Choroid plexus epithelial cell (primary cell): ENCODE data around the gene TMEM11.
A peak's percentile ranks its signal among the peaks of the same experiment; 100 is the strongest.

ENCODE experiments used
- DNase-seq: peaks from one replicate; pipeline ENCODE4 v3.0.0-alpha.2; 2010; ENCODE audit warnings: low read depth
- H3K4me3 ChIP-seq: 2 replicates; pipeline ENCODE4 v1.5.1; 2011; ENCODE audit warnings: low read depth, mild to moderate bottlenecking, control low read depth, low read length, moderate library complexity
- CTCF ChIP-seq: conservative IDR thresholded peaks from 2 replicates; pipeline ENCODE4 v1.5.1; 2011; ENCODE audit warnings: low read depth, mild to moderate bottlenecking, control low read depth, inconsistent platforms, low read length, moderate library complexity

The TMEM11 gene

DNA sequence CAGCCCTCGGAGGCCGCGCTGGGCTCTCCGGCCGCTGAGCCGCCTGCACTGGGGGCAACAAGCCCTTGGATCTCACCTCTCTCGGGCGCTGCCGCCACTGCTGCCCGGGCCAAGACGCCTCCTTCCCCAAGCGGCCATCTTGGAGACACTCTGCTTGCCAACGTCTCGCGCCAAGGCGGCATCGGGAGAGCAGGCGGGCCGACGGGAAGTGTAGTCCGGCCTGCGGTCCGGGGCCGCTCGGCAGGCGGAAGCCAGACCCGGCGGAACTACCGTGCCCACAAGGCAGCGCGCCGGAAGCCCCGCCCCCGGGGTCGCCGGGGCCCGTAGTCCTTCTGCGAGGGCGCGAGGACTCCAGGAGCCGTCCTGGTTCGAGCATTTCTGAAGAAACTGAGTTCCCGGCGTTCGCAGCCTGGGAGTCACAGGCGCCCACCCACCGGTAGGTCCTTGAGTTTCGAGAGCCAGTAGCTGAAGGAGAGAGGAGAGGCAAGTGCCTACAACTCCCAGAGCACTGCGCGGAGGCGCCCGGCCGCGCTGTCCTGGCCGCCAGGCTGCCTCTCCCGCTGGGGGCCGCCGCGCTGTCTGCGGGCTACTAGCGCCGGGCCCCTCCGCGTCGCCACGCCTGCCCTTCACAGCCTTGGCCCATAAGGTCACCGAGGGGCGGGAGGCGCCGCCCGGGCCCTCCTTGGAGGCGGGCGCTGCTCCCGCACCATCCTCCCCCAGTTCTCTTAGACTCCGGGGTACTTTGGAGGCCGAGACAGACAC is at the start of gene TMEM11:
TMEM11 (minus strand) TSS at position 147 of the 762 bp plus-strand sequence; CDS start at position 138, 9 bp downstream.
- peak; percentile 97 for DNase-seq
- no peak for TF ChIP-seq CTCF
- peak within 1 kb of the TSS; percentile 99 for H3K4me3 ChIP-seq

DNA sequence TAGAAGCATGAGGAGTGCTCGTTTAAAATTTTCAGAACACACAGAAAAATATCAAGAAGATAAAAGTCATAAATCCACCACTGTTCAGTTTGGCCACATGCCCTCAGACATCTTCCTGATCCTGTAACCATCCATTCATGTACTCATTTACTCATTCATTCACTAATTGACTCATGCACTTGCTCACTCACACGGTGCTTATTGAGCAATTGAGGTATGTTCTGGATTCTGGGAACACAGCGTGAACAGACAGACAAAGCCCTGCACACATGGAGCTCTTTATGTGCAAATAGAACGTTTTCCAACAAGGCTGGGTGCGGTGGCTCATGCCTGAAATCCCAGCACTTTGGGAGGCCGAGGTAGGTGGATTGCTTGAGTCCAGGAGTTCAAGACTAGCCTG is 49.4 kb upstream of the TMEM11 start:
- no peak overlapping the region for H3K4me3 ChIP-seq
- TF ChIP-seq CTCF = no peak
- peak; percentile 64 for DNase-seq

DNA sequence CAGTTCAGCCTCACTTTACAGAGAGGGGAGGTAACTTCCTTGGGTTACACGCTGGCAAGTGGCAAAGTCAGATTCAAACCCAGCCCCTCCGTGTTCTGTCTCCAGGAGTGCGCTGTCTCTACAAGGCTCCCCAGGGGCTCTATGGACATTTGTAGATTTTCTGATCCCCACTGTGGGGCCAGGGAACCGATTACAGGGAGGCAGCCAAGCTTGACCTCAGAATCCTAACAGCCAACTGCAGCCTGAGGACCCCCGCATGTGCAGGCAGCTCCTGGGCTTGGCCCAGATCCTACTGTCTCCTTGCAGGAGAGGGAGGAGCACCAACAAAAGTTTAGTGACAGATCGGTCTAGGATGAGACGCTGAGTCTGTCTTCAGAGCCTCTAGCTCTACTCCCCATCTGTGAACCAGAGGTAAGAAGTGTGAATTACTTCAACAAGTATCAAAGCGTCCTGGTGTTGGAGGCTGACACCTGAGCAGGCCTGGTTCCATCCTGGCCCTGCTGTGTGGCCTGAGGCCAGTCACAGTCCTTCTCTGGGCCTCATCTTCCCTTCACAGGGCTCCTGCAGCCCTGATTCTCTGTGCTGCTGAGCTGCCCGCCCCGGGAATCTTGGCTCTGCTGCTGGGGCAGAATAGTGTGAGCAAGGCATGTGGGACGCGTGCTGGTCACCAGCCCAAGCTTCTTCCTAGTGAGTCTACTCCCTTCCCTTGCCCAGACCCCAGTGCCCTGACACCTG is 48.5 kb upstream of the TMEM11 start:
- DNase-seq = no peak
- no peak for TF ChIP-seq CTCF
- H3K4me3 ChIP-seq = no peak overlapping the region

GRCh38 chr17:21258593-21258992 is 44.6 kb upstream of the TMEM11 start:
- H3K4me3 ChIP-seq = no peak overlapping the region
- TF ChIP-seq CTCF = no peak
- no peak for DNase-seq

DNA sequence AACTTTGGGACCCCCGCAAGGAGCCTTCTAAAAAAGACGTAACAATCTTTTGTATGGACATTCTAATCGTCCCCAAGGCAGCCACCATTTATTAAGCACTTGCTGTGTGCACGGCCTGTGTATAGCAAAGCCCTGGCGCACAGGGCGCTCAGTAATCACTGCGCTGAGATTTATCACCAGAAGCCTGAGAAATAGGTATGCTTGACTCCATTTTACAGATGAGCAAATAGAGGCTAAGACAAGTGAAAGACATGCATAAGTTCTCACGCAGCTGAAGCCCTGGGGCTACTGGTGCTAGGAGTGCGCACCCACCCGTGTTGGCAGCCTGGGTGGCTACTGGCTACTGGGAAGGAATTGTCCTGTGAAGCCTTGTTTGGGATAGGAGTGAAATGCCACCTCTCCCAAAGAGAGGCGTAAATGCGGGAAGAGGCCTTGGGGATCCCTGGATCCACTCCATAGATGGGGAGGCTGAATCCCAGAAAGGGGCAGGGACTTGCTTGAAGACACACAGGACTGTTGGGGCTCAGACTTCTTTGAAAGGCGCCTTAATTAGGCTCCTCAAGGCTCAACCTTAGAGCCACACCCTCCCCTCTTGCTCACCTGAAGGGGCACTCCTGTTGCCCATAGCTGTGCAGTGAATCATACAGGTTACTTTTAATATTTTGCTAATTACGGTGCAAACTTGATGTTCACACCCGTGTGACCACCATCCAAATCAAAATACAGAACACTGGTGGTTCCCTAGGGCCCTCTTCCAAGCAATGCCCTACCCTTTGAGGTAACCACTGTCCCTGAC is 39.9 kb upstream of the TMEM11 start:
- no peak for TF ChIP-seq CTCF
- DNase-seq = no peak
- H3K4me3 ChIP-seq = peak overlapping the region; percentile 55

- DNase-seq = peak; percentile 89
- TF ChIP-seq CTCF = no peak
- H3K4me3 ChIP-seq = peak within 1 kb of the TSS; percentile 55
Measured at GRCh38 chr17:21252796-21253645, 39.1 kb upstream of the TMEM11 start, which contains the start of gene NATD1. TSS of gene NATD1 (minus strand) at chr17:21253410. CDS start at chr17:21253264, 146 bp downstream.
